Small intestine (tissue), 7 donors: ENCODE results near the gene COG8. TPM values are rescaled to one million over a fixed set of nuclear protein-coding genes. Genes with fewer than 3 reads are reported as not detected.

Source experiments
- DNase-seq, 2 donors: peaks; one replicate each; pipeline versions ENCODE4 v3.0.0 to v3.0.0-alpha.2; 2013
- FAIRE-seq: peaks from 2 replicates; lab custom pipeline; 2012; peaks lifted over from hg19 to GRCh38; lab: Jason Lieb, UNC
- H3K27ac ChIP-seq, 3 donors: one replicate each; pipeline ENCODE4 v1.5.1; 2013; ENCODE audit warnings: low read length in 2 of 3, mild to moderate bottlenecking in 2 of 3, control low read depth in 1 of 3, inconsistent platforms in 1 of 3, low read depth in 1 of 3, moderate library complexity in 1 of 3
- H3K27me3 ChIP-seq, 3 donors: one replicate each; pipeline ENCODE4 v1.6.1; 2013; ENCODE audit warnings: low read length in 3 of 3, inconsistent platforms in 1 of 3; ENCODE audit not compliant: control insufficient read depth in 3 of 3, insufficient read depth in 3 of 3
- H3K36me3 ChIP-seq, 3 donors: one replicate each; pipeline ENCODE4 v1.6.1; 2013; ENCODE audit warnings: low read length in 3 of 3, inconsistent platforms in 1 of 3, low read depth in 1 of 3, mild to moderate bottlenecking in 1 of 3, moderate library complexity in 1 of 3; ENCODE audit not compliant: control insufficient read depth in 3 of 3, insufficient read depth in 2 of 3
- H3K4me1 ChIP-seq, 3 donors: one replicate each; pipeline ENCODE4 v1.6.1; 2013; ENCODE audit warnings: low read length in 2 of 3, inconsistent platforms in 1 of 3, low read depth in 1 of 3, mild to moderate bottlenecking in 1 of 3, moderate library complexity in 1 of 3; ENCODE audit not compliant: control insufficient read depth in 3 of 3, insufficient read depth in 2 of 3
- H3K4me3 ChIP-seq, 3 donors: one replicate each; pipeline ENCODE4 v1.5.1; 2013; ENCODE audit warnings: low read length in 3 of 3, control low read depth in 1 of 3, inconsistent platforms in 1 of 3, low read depth in 1 of 3, mild to moderate bottlenecking in 1 of 3, moderate library complexity in 1 of 3
- H3K9me3 ChIP-seq, 2 donors: one replicate each; pipeline ENCODE4 v1.6.1; 2013; ENCODE audit warnings: low read depth in 1 of 2, low read length in 1 of 2; ENCODE audit not compliant: control insufficient read depth in 2 of 2, insufficient read depth in 1 of 2
- WGBS, 3 donors: extraction: QIAGEN DNeasy Blood & Tissue Kit; methylation state at CpG; one replicate each; pipeline ENCODE4 v1.1.7; 2013; 5-methylcytosine and 5-hydroxymethylcytosine counted together
- polyA plus RNA-seq, 4 donors: library from polyadenylated mRNA; stranded (reverse) in 3 of 4; unstranded in 1 of 4; fragments of 200-250 nt in 3 of 4; fragments of 120-200 nt in 1 of 4; gene quantifications; one replicate each; pipeline versions ENCODE4 v1.2.1 to v1.2.3, GENCODE V29; 2013
- donor health status: healthy with polysubstance abuse.
- donor health status: control.
- donor health status: control.
- donor health status: Bipolar disorder and iron deficiency.
- donor health status: healthy.

The COG8 gene
- polyA plus RNA-seq, 4 donors, result 13.0 to 32.9 (median 19.3) TPM

GRCh38 chr16:69327585-69328310, 11.6 kb downstream of the COG8 start:
- H3K4me1 ChIP-seq, result peaks cover 9 to 49% (median 10%) of the 10 kb centered on the region in 3 donors
- no peak for FAIRE-seq
- H3K9me3 ChIP-seq, result no peaks in the 10 kb centered on the region
- no peak for DNase-seq
- peak overlapping the region in 1 of 3 donors; percentile 79 for H3K27ac ChIP-seq
- WGBS, 3 donors, result 57 to 82% (median 69%) methylated on average over 14 of the region's 14 CpGs
- no peaks in the 10 kb centered on the region for H3K27me3 ChIP-seq
- peaks cover 8 to 77% (median 9%) of the 10 kb centered on the region in 3 donors for H3K36me3 ChIP-seq
- H3K4me3 ChIP-seq, result no peak overlapping the region

- Histone ChIP-seq H3K4me3 (peak overlapping the region in 1 of 3 donors; percentile 4), H3K36me3 (peaks cover 13 to 79% (median 20%) of the 10 kb centered on the region in 3 donors), H3K27ac (peak overlapping the region; percentile 56 to 79 (median 56)), H3K4me1 (peaks cover 9 to 49% (median 10%) of the 10 kb centered on the region in 3 donors), H3K9me3 (no peaks in the 10 kb centered on the region), H3K27me3 (no peaks in the 10 kb centered on the region)
- FAIRE-seq (no peak), DNase-seq (peak; percentile 89 to 93)
- 16 to 48% (median 26%) methylated on average over 7 of the region's 7 CpGs for WGBS, 3 donors
Observed at GRCh38 chr16:69326172-69326873, 13.0 kb downstream of the COG8 start.

GRCh38 chr16:69325784-69326171, 13.6 kb downstream of the COG8 start:
- Histone ChIP-seq H3K4me3 (no peak overlapping the region), H3K36me3 (peaks cover 18 to 79% (median 22%) of the 10 kb centered on the region in 3 donors), H3K4me1 (peaks cover 9 to 45% (median 10%) of the 10 kb centered on the region in 3 donors), H3K9me3 (no peaks in the 10 kb centered on the region), H3K27me3 (no peaks in the 10 kb centered on the region), H3K27ac (peak overlapping the region in 2 of 3 donors; percentile 56 to 79)
- DNase-seq (no peak), FAIRE-seq (no peak)
- 74 to 78% (median 77%) methylated on average over 6 of the region's 6 CpGs for WGBS, 3 donors

- FAIRE-seq (no peak), DNase-seq (no peak)
- Histone ChIP-seq H3K27me3 (no peaks in the 10 kb centered on the region), H3K36me3 (peaks cover 27 to 89% (median 31%) of the 10 kb centered on the region in 3 donors), H3K4me3 (no peak overlapping the region), H3K4me1 (peaks cover 9 to 45% (median 10%) of the 10 kb centered on the region in 3 donors), H3K27ac (no peak overlapping the region), H3K9me3 (no peaks in the 10 kb centered on the region)
- 59 to 76% (median 65%) methylated on average over 10 of the region's 10 CpGs for WGBS, 3 donors
Observed at GRCh38 chr16:69324585-69325253, 14.6 kb downstream of the COG8 start.

- no peaks in the 10 kb centered on the region for H3K9me3 ChIP-seq
- WGBS, 3 donors, result 63 to 71% (median 65%) methylated on average over 8 of the region's 8 CpGs
- DNase-seq, result peak in 1 of 2 donors; percentile 61
- FAIRE-seq, result no peak
- H3K36me3 ChIP-seq, result peaks cover 27 to 93% (median 36%) of the 10 kb centered on the region in 3 donors
- H3K27me3 ChIP-seq, result no peaks in the 10 kb centered on the region
- H3K4me3 ChIP-seq, result no peak overlapping the region
- H3K4me1 ChIP-seq, result peaks cover 6 to 39% (median 9%) of the 10 kb centered on the region in 3 donors
- no peak overlapping the region for H3K27ac ChIP-seq
Observed at GRCh38 chr16:69324013-69324531, 15.3 kb downstream of the COG8 start.

GRCh38 chr16:69323415-69323814, 15.9 kb downstream of the COG8 start:
- WGBS, 3 donors, result 89 to 93% (median 93%) methylated on average over 14 of the region's 14 CpGs
- peaks cover 2 to 32% (median 9%) of the 10 kb centered on the region in 3 donors for H3K4me1 ChIP-seq
- no peaks in the 10 kb centered on the region for H3K9me3 ChIP-seq
- no peaks in the 10 kb centered on the region for H3K27me3 ChIP-seq
- FAIRE-seq (no peak), DNase-seq (no peak)
- H3K36me3 ChIP-seq, result peaks cover 30 to 94% (median 38%) of the 10 kb centered on the region in 3 donors
- no peak overlapping the region for H3K4me3 ChIP-seq
- no peak overlapping the region for H3K27ac ChIP-seq

- WGBS, 3 donors, result 89 to 94% (median 92%) methylated on average over 7 of the region's 7 CpGs
- H3K9me3 ChIP-seq, result no peaks in the 10 kb centered on the region
- FAIRE-seq (no peak), DNase-seq (no peak)
- no peak overlapping the region for H3K27ac ChIP-seq
- H3K36me3 ChIP-seq, result peaks cover 31 to 93% (median 38%) of the 10 kb centered on the region in 3 donors
- H3K4me3 ChIP-seq, result no peak overlapping the region
- peaks cover under 1 to 25% (median 6%) of the 10 kb centered on the region in 3 donors for H3K4me1 ChIP-seq
- no peaks in the 10 kb centered on the region for H3K27me3 ChIP-seq
Observed at GRCh38 chr16:69322343-69322742, 17.0 kb downstream of the COG8 start.

- H3K4me3 ChIP-seq, result no peak overlapping the region
- no peak for DNase-seq
- peaks cover 0 to 12% (median 5%) of the 10 kb centered on the region in 3 donors for H3K4me1 ChIP-seq
- FAIRE-seq, result no peak
- H3K27me3 ChIP-seq, result no peaks in the 10 kb centered on the region
- no peak overlapping the region for H3K27ac ChIP-seq
- 92 to 93% (median 93%) methylated on average over 22 of the region's 22 CpGs for WGBS, 3 donors
- H3K9me3 ChIP-seq, result no peaks in the 10 kb centered on the region
- peaks cover 35 to 97% (median 42%) of the 10 kb centered on the region in 3 donors for H3K36me3 ChIP-seq
Observed at GRCh38 chr16:69321080-69321479, 18.3 kb downstream of the COG8 start.
